OCI-LY1 (cell line): ENCODE results near the gene LCNL1.

Experiments
- CTCF ChIP-seq: fragments of 200-600 bp; sonication (generic), shearing (Covaris generic); IDR thresholded peaks from 2 replicates; pipeline ENCODE4 v1.5.1; 2017; ENCODE audit warnings: mild to moderate bottlenecking, antibody characterized with exemption, low read length, moderate library complexity, mixed read lengths
- EZH2 ChIP-seq: fragments of 200-600 bp; sonication (generic), shearing (Covaris generic); IDR thresholded peaks from 2 replicates; pipeline ENCODE4 v1.8.0; 2017; ENCODE audit warnings: borderline replicate concordance, mixed run types, mild to moderate bottlenecking, antibody characterized with exemption, low read length, moderate library complexity, mixed read lengths

DNA sequence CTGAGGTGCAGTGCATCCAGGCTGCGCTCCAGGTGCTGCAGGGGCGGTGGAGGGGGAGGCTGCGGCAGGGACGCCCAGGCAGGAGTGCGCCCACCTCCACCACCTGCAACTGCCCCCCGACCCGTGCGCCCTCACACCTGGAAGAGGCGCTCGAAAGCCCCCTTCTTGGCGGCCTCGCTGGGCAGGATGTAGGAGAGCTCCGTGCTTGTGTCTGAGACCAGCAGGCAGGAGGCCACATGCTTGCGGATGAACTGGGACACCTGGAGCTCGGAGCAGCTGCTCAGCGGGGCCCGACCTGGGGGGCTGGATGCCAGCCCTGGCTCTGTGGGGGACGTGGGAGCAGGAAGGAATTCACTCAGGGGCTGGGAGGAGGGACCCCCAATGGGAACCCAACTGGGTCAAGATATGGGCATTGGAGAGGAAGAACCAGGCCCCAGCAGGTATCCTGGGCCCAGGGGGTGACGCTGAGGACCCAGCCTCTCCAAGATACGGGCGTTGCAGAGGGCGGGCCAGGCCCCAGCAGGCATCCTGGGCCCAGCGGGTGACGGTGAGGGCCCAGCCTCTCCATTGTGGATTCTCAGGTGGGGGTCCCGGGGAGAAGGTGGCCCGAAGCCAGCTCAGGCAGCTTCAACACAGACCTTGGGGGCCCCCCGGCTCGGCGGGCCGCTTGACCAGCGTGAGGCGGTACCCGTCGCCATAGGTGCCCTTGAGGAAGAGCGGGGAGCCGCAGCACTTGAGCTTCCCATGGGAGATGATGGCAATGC lies 32.2 kb downstream of the LCNL1 start:
- TF ChIP-seq CTCF, result no peak
- no peak for TF ChIP-seq EZH2
